Uterus (tissue), 4 donors: ENCODE data around the gene STK33. TPM values are rescaled to one million over a fixed set of nuclear protein-coding genes. Genes with fewer than 3 reads are reported as not detected.
A peak's percentile ranks its signal among the peaks of the same experiment; 100 is the strongest.

Source experiments
- DNase-seq, 2 donors: peaks; one replicate each; pipeline ENCODE4 v3.0.0-alpha.2; 2019 to 2020
- H3K27ac ChIP-seq, 2 donors: fragments of 200-600 bp; sonication (generic); 1 replicate in 1 of 2; 2 replicates in 1 of 2; pipeline ENCODE4 v1.5.1; 2016 to 2018
- H3K27me3 ChIP-seq, 2 donors: fragments of 200-600 bp; sonication (generic); one replicate each; pipeline ENCODE4 v1.5.1; 2018 to 2019; ENCODE audit warnings: control low read depth in 1 of 2
- H3K36me3 ChIP-seq, 2 donors: fragments of 200-600 bp; sonication (generic); one replicate each; pipeline ENCODE4 v1.5.1; 2019; ENCODE audit warnings: control low read depth in 1 of 2
- H3K4me1 ChIP-seq, 2 donors: fragments of 200-600 bp; sonication (generic); one replicate each; pipeline ENCODE4 v1.5.1; 2018 to 2019; ENCODE audit warnings: control low read depth in 1 of 2
- H3K4me3 ChIP-seq, 2 donors: fragments of 200-600 bp; sonication (generic); 1 replicate in 1 of 2; 2 replicates in 1 of 2; pipeline ENCODE4 v1.5.1; 2018 to 2019; ENCODE audit warnings: mild to moderate bottlenecking in 1 of 2
- H3K9me3 ChIP-seq, 2 donors: fragments of 200-600 bp; sonication (generic); one replicate each; pipeline ENCODE4 v1.5.1; 2019; ENCODE audit warnings: control low read depth in 1 of 2
- CTCF ChIP-seq, 4 experiments: fragments of 200-600 bp in 2 of 4; fragments of 450-650 bp in 2 of 4; sonication (generic) in 2 of 4; IDR thresholded peaks; one replicate each; pipeline ENCODE4 v1.5.1; 2016 to 2019; ENCODE audit warnings: antibody characterized with exemption in 4 of 4, mild to moderate bottlenecking in 2 of 4, moderate library complexity in 1 of 4
- POLR2A ChIP-seq, 2 donors: fragments of 450-650 bp; IDR thresholded peaks; one replicate each; pipeline ENCODE4 v1.6.1; 2016; ENCODE audit warnings: antibody characterized with exemption in 2 of 2, mild to moderate bottlenecking in 1 of 2, moderate library complexity in 1 of 2
- intact Hi-C: fragments of 100-400 bp; cut with DNase I; formaldehyde crosslinking; loops from one replicate; pipeline ENCODE4 v1.15.1; 2023; ENCODE audit warnings: low total_unique reads
- total RNA-seq, 4 donors: library from RNA; depleted of rRNA in 3 of 4; stranded (reverse); fragments of >200 nt in 3 of 4; gene quantifications; one replicate each; pipeline versions ENCODE4 v1.1.0 to v1.2.4, GENCODE V29; 2014 to 2023
- donor health status: DM: yes; HTN: yes; CAD: no.

STK33 gene
- total RNA-seq, 4 donors from 2014 or later = 12.4 to 30.7 (median 30.2) TPM

GRCh38 chr11:8573777-8574176, 20.3 kb downstream of the STK33 start:
- DNase-seq = no peak
- Histone ChIP-seq H3K4me3 (no peak overlapping the region), H3K27me3 (no peaks in the 10 kb centered on the region), H3K4me1 (no peaks in the 10 kb centered on the region), H3K9me3 (no peaks in the 10 kb centered on the region), H3K27ac (no peak overlapping the region), H3K36me3 (no peaks in the 10 kb centered on the region)
- intact Hi-C loops = no loop called here
- no peak for TF ChIP-seq CTCF (IDR thresholded peaks at IDR 0.05)
- no peak for TF ChIP-seq POLR2A (IDR thresholded peaks at IDR 0.05)

- intact Hi-C loops = no loop called here
- Histone ChIP-seq H3K27ac (no peak overlapping the region), H3K4me1 (no peaks in the 10 kb centered on the region), H3K36me3 (no peaks in the 10 kb centered on the region), H3K4me3 (no peak overlapping the region), H3K27me3 (no peaks in the 10 kb centered on the region), H3K9me3 (no peaks in the 10 kb centered on the region)
- DNase-seq = no peak
- TF ChIP-seq POLR2A (IDR thresholded peaks at IDR 0.05) (no peak), CTCF (IDR thresholded peaks at IDR 0.05) (no peak)
Observed at GRCh38 chr11:8567602-8568198, 26.3 kb downstream of the STK33 start.

- no peaks in the 10 kb centered on the region for H3K9me3 ChIP-seq
- DNase-seq = no peak
- no peak overlapping the region for H3K27ac ChIP-seq
- no peaks in the 10 kb centered on the region for H3K4me1 ChIP-seq
- intact Hi-C loops = no loop called here
- H3K27me3 ChIP-seq = no peaks in the 10 kb centered on the region
- TF ChIP-seq CTCF (IDR thresholded peaks at IDR 0.05) (peak; percentile 50 to 62 (median 58)), POLR2A (IDR thresholded peaks at IDR 0.05) (no peak)
- no peaks in the 10 kb centered on the region for H3K36me3 ChIP-seq
- H3K4me3 ChIP-seq = no peak overlapping the region
Observed at GRCh38 chr11:8566613-8567210, 27.3 kb downstream of the STK33 start.

- no peaks in the 10 kb centered on the region for H3K27me3 ChIP-seq
- DNase-seq = no peak
- H3K4me3 ChIP-seq = no peak overlapping the region
- intact Hi-C loops = loop anchor here (5.0 kb wide), 1 partner anchor 337 kb away; no protein-coding TSS in a partner anchor
- no peaks in the 10 kb centered on the region for H3K9me3 ChIP-seq
- TF ChIP-seq POLR2A (IDR thresholded peaks at IDR 0.05) (no peak), CTCF (IDR thresholded peaks at IDR 0.05) (no peak)
- no peak overlapping the region for H3K27ac ChIP-seq
- H3K4me1 ChIP-seq = no peaks in the 10 kb centered on the region
- no peaks in the 10 kb centered on the region for H3K36me3 ChIP-seq
Observed at GRCh38 chr11:8564526-8564925, 29.5 kb downstream of the STK33 start.

GRCh38 chr11:8561461-8561860, 32.6 kb downstream of the STK33 start:
- intact Hi-C loops = loop anchor here (5.0 kb wide), 1 partner anchor 334 kb away; no protein-coding TSS in a partner anchor
- no peaks in the 10 kb centered on the region for H3K36me3 ChIP-seq

More at GRCh38 chr11:8561461-8561860, 32.6 kb downstream of the STK33 start:
- Histone ChIP-seq H3K4me3 (no peak overlapping the region), H3K27ac (no peak overlapping the region), H3K9me3 (no peaks in the 10 kb centered on the region), H3K4me1 (no peaks in the 10 kb centered on the region), H3K27me3 (no peaks in the 10 kb centered on the region)
- TF ChIP-seq POLR2A (IDR thresholded peaks at IDR 0.05) (no peak), CTCF (IDR thresholded peaks at IDR 0.05) (no peak)
- no peak for DNase-seq
